Loucy (cell line): ENCODE measurements around the gene PDE2A.

Source experiments
- H2AFZ ChIP-seq: fragments of 200-600 bp; sonication (generic); 2 replicates; pipeline ENCODE4 v1.6.0; 2016; ENCODE audit warnings: antibody characterized with exemption, mild to moderate bottlenecking, low read length, moderate library complexity
- H3F3A ChIP-seq: fragments of 200-600 bp; 2 replicates; pipeline ENCODE4 v1.6.0; 2016; ENCODE audit warnings: antibody characterized with exemption, low read depth, mild to moderate bottlenecking
- H3K27me3 ChIP-seq: fragments of 200-600 bp; sonication (generic); 2 replicates; pipeline ENCODE4 v1.6.1; 2014; ENCODE audit warnings: low read length, mild to moderate bottlenecking; ENCODE audit not compliant: insufficient read depth, poor library complexity, severe bottlenecking
- H3K36me3 ChIP-seq: fragments of 200-600 bp; sonication (generic); 2 replicates; pipeline ENCODE4 v1.6.1; 2016; ENCODE audit warnings: low read length; ENCODE audit not compliant: insufficient read depth
- H3K4me1 ChIP-seq: fragments of 200-600 bp; sonication (generic); 2 replicates; pipeline ENCODE4 v1.5.1; 2014; ENCODE audit warnings: low read length, mild to moderate bottlenecking; ENCODE audit not compliant: insufficient read depth, poor library complexity, severe bottlenecking
- H3K4me2 ChIP-seq: fragments of 200-600 bp; sonication (generic); 2 replicates; pipeline ENCODE4 v1.6.0; 2014; ENCODE audit warnings: antibody characterized with exemption, low read length, low read depth, mild to moderate bottlenecking; ENCODE audit not compliant: poor library complexity, severe bottlenecking
- H3K4me3 ChIP-seq: fragments of 200-600 bp; sonication (generic); 2 replicates; pipeline ENCODE4 v1.5.1; 2014; ENCODE audit warnings: low read length, mild to moderate bottlenecking, mixed read lengths; ENCODE audit not compliant: poor library complexity, severe bottlenecking
- H3K79me2 ChIP-seq: fragments of 200-600 bp; sonication (generic); 2 replicates; pipeline ENCODE4 v1.6.1; 2014; ENCODE audit warnings: low read length; ENCODE audit not compliant: insufficient read depth
- H3K9ac ChIP-seq: fragments of 200-600 bp; sonication (generic); 2 replicates; pipeline ENCODE4 v1.6.0; 2014; ENCODE audit warnings: mild to moderate bottlenecking, low read depth, low read length, moderate library complexity; ENCODE audit not compliant: poor library complexity, severe bottlenecking
- H3K9me2 ChIP-seq: fragments of 200-600 bp; sonication (generic); replicated peaks from 2 replicates; pipeline ENCODE4 v1.6.1; 2016; ENCODE audit warnings: low read depth, low read length, mixed read lengths
- H3K9me3 ChIP-seq: fragments of 200-600 bp; sonication (generic); 2 replicates; pipeline ENCODE4 v1.6.1; 2014; ENCODE audit warnings: mild to moderate bottlenecking, antibody characterized with exemption, low read length, low read depth; ENCODE audit not compliant: insufficient read depth
- H4K20me1 ChIP-seq: fragments of 200-600 bp; sonication (generic); 2 replicates; pipeline ENCODE4 v1.6.0; 2014; ENCODE audit warnings: antibody characterized with exemption, low read length, mild to moderate bottlenecking; ENCODE audit not compliant: insufficient read depth, poor library complexity, severe bottlenecking
- CTCF ChIP-seq: fragments of 200-600 bp; sonication (generic); conservative IDR thresholded peaks from 2 replicates; pipeline ENCODE4 v1.5.1; 2014; ENCODE audit warnings: mild to moderate bottlenecking, antibody characterized with exemption, low read length
- EZH2phosphoT487 ChIP-seq: fragments of 200-600 bp; IDR thresholded peaks from 2 replicates; pipeline ENCODE4 v1.6.1; 2018; ENCODE audit warnings: antibody characterized with exemption, mild to moderate bottlenecking, moderate library complexity, borderline replicate concordance

The PDE2A gene

GRCh38 chr11:72680624-72681158 lies 6.5 kb upstream of the PDE2A start:
- H3K9me2 ChIP-seq, result no peaks in the 10 kb centered on the region
- no peaks in the 10 kb centered on the region for H3F3A ChIP-seq
- H2AFZ ChIP-seq, result no peak overlapping the region
- H3K79me2 ChIP-seq, result no peaks in the 10 kb centered on the region
- H3K36me3 ChIP-seq, result no peaks in the 10 kb centered on the region
- no peaks in the 10 kb centered on the region for H3K4me1 ChIP-seq
- H3K9ac ChIP-seq, result no peak overlapping the region
- H3K27me3 ChIP-seq, result no peaks in the 10 kb centered on the region
- TF ChIP-seq EZH2phosphoT487, result no peak
- no peak for TF ChIP-seq CTCF
- no peaks in the 10 kb centered on the region for H3K9me3 ChIP-seq
- no peaks in the 10 kb centered on the region for H4K20me1 ChIP-seq
- no peak overlapping the region for H3K4me3 ChIP-seq
- H3K4me2 ChIP-seq, result no peak overlapping the region

- no peaks in the 10 kb centered on the region for H4K20me1 ChIP-seq
- no peaks in the 10 kb centered on the region for H3K27me3 ChIP-seq
- no peaks in the 10 kb centered on the region for H3K9me2 ChIP-seq
- no peaks in the 10 kb centered on the region for H3F3A ChIP-seq
- H3K36me3 ChIP-seq, result no peaks in the 10 kb centered on the region
- H3K9me3 ChIP-seq, result no peaks in the 10 kb centered on the region
- H3K79me2 ChIP-seq, result no peaks in the 10 kb centered on the region
- no peaks in the 10 kb centered on the region for H3K4me1 ChIP-seq
- no peak overlapping the region for H3K4me3 ChIP-seq
- TF ChIP-seq CTCF (no peak), EZH2phosphoT487 (no peak)
- H3K9ac ChIP-seq, result no peak overlapping the region
- no peak overlapping the region for H2AFZ ChIP-seq
- no peak overlapping the region for H3K4me2 ChIP-seq
Measured at GRCh38 chr11:72679869-72680268, 5.6 kb upstream of the PDE2A start.

- H3F3A ChIP-seq, result no peaks in the 10 kb centered on the region
- no peaks in the 10 kb centered on the region for H3K9me2 ChIP-seq
- no peak overlapping the region for H3K9ac ChIP-seq
- no peak overlapping the region for H3K4me2 ChIP-seq
- TF ChIP-seq EZH2phosphoT487, result no peak
- TF ChIP-seq CTCF, result no peak
- no peak overlapping the region for H2AFZ ChIP-seq
- no peaks in the 10 kb centered on the region for H3K4me1 ChIP-seq
- H3K27me3 ChIP-seq, result no peaks in the 10 kb centered on the region
- no peaks in the 10 kb centered on the region for H4K20me1 ChIP-seq
- no peaks in the 10 kb centered on the region for H3K36me3 ChIP-seq
- H3K9me3 ChIP-seq, result no peaks in the 10 kb centered on the region
- no peaks in the 10 kb centered on the region for H3K79me2 ChIP-seq
- H3K4me3 ChIP-seq, result no peak overlapping the region
Measured at GRCh38 chr11:72678524-72678923, 4.3 kb upstream of the PDE2A start.
